ENCODE measurements around the gene STXBP5L. TPM values are rescaled to one million over a fixed set of nuclear protein-coding genes. Genes with fewer than 3 reads are reported as not detected.

The STXBP5L gene
- total and polyA plus RNA-seq, 2 of the 4 experiments (the other 2 are of a cell fraction) = not detected

DNA sequence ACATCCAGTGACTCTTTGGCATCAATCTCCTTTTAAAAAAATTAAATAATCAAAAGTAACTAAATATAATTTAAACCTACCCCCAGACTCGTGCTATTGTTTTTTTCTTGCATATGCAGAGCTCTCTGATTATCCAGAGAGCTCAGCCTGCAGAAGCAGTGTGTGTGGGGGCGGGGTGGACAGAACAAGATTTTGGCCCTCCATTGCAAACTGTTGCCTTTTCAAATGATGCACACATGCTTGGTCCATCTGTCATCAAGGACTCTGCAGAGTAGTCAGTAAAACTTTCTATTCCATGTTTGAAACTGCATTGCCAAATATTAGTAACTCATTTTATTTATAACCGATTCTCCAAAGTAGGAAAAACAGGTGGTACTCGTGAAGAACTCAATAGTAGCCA is 28.6 kb upstream of the STXBP5L start:
- Histone ChIP-seq H2BK15ac (ENCODE audit: low read depth, low read length) (no peak overlapping the region), H3K4ac (ENCODE audit: low read depth, low read length) (no peak overlapping the region), H3K56ac (ENCODE audit: extremely low read depth, insufficient read depth, low read length) (no peak overlapping the region), H3K18ac (ENCODE audit: low read depth, low read length) (no peak overlapping the region), H3K4me3 (ENCODE audit: insufficient read depth, low read depth, low read length) (no peak overlapping the region), H4K20me1 (ENCODE audit: insufficient read depth, low read length) (no peaks in the 10 kb centered on the region), H3K27me3 (ENCODE audit: control insufficient read depth, insufficient read depth, low read length) (no peaks in the 10 kb centered on the region), H3K9me1 (ENCODE audit: insufficient read depth, low read length) (no peaks in the 10 kb centered on the region), H3K79me1 (ENCODE audit: low read depth in 1 of 2, low read length in 2 of 2) (no peaks in the 10 kb centered on the region), H3K4me1 (ENCODE audit: control insufficient read depth, insufficient read depth, low read length) (no peaks in the 10 kb centered on the region), H2AK9ac (replicated peaks; ENCODE audit: low read depth, low read length, poor library complexity) (no peak overlapping the region), H2BK20ac (ENCODE audit: low read depth, low read length) (no peak overlapping the region), H4K91ac (ENCODE audit: insufficient read depth, low read depth, low read length) (no peak overlapping the region), H2BK5ac (ENCODE audit: low read depth, low read length, poor library complexity, severe bottlenecking) (no peak overlapping the region), H3K23ac (ENCODE audit: low read depth, low read length) (no peak overlapping the region), H3K4me2 (ENCODE audit: low read depth, low read length) (no peak overlapping the region), H3K36me3 (ENCODE audit: control insufficient read depth, insufficient read depth, low read length) (no peaks in the 10 kb centered on the region), H3K14ac (replicated peaks; ENCODE audit: low read depth, low read length) (no peak overlapping the region), H2AK5ac (ENCODE audit: low read depth, low read length) (no peak overlapping the region), H2BK120ac (ENCODE audit: low read depth, low read length) (no peak overlapping the region), H3K27ac (ENCODE audit: insufficient read depth, low read length) (no peak overlapping the region), H4K8ac (ENCODE audit: low read depth in 2 of 2, low read length in 2 of 2) (no peak overlapping the region), H4K5ac (ENCODE audit: low read depth, low read length) (no peak overlapping the region), H3K9ac (ENCODE audit: low read depth, low read length) (no peak overlapping the region), H2AFZ (replicated peaks; ENCODE audit: low read length, poor library complexity) (no peak overlapping the region), H3K9me3 (ENCODE audit: control insufficient read depth, insufficient read depth, low read length) (no peaks in the 10 kb centered on the region)
- POLR2A ChIA-PET (ENCODE audit: unreplicated experiment) = no interaction called here
- in situ Hi-C loops (cut with MboI; ENCODE audit: low sequenced_read_pairs) = no loop called here
- TF ChIP-seq, protein P1, sequence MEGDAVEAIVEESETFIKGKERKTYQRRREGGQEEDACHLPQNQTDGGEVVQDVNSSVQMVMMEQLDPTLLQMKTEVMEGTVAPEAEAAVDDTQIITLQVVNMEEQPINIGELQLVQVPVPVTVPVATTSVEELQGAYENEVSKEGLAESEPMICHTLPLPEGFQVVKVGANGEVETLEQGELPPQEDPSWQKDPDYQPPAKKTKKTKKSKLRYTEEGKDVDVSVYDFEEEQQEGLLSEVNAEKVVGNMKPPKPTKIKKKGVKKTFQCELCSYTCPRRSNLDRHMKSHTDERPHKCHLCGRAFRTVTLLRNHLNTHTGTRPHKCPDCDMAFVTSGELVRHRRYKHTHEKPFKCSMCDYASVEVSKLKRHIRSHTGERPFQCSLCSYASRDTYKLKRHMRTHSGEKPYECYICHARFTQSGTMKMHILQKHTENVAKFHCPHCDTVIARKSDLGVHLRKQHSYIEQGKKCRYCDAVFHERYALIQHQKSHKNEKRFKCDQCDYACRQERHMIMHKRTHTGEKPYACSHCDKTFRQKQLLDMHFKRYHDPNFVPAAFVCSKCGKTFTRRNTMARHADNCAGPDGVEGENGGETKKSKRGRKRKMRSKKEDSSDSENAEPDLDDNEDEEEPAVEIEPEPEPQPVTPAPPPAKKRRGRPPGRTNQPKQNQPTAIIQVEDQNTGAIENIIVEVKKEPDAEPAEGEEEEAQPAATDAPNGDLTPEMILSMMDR (conservative IDR thresholded peaks at IDR 0.05; ENCODE audit: low read depth, low read length) = no peak
- TF ChIP-seq BHLHE40 (IDR thresholded peaks at IDR 0.05; ENCODE audit: low read depth, low read length) (no peak), MXI1 (IDR thresholded peaks at IDR 0.05; ENCODE audit: borderline replicate concordance, low read depth, low read length) (no peak), RCOR1 (IDR thresholded peaks at IDR 0.05; ENCODE audit: insufficient replicate concordance, low read length) (no peak), ELK1 (IDR thresholded peaks at IDR 0.05; ENCODE audit: borderline replicate concordance, low read depth, low read length) (no peak), RAD21 (IDR thresholded peaks at IDR 0.05; ENCODE audit: low read length) (no peak), NFE2L2 (IDR thresholded peaks at IDR 0.05; ENCODE audit: low read depth, low read length) (no peak), RFX5 (IDR thresholded peaks at IDR 0.05; ENCODE audit: low read depth, low read length) (no peak), POLR2A (IDR thresholded peaks at IDR 0.05; ENCODE audit: low read depth, low read length) (no peak), MAZ (IDR thresholded peaks at IDR 0.05; ENCODE audit: borderline replicate concordance, low read depth, low read length) (no peak), FOS (IDR thresholded peaks at IDR 0.05; ENCODE audit: low read depth, low read length) (no peak), MAFK (IDR thresholded peaks at IDR 0.05; ENCODE audit: low read depth, low read length) (no peak), CEBPB (IDR thresholded peaks at IDR 0.05; ENCODE audit: low read depth, low read length) (no peak), SMC3 (IDR thresholded peaks at IDR 0.05; ENCODE audit: low read depth, low read length) (no peak), CHD1 (IDR thresholded peaks at IDR 0.05; ENCODE audit: low read depth, low read length) (no peak)
- TF ChIP-seq, protein P2, sequence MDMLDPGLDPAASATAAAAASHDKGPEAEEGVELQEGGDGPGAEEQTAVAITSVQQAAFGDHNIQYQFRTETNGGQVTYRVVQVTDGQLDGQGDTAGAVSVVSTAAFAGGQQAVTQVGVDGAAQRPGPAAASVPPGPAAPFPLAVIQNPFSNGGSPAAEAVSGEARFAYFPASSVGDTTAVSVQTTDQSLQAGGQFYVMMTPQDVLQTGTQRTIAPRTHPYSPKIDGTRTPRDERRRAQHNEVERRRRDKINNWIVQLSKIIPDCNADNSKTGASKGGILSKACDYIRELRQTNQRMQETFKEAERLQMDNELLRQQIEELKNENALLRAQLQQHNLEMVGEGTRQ (IDR thresholded peaks at IDR 0.05; ENCODE audit: low read depth, low read length) = no peak
- CTCF ChIA-PET = no interaction called here
- no peak for ATAC-seq (ENCODE audit: low read depth)
- WGBS, 2 experiments (ENCODE audit: extremely low coverage in 2 of 2, insufficient read length in 1 of 2) = no CpG with 5 or more reads among the region's 4 CpGs
- intact Hi-C loops (cut with micrococcal nuclease) = no loop called here
- dilution Hi-C loops (cut with HindIII; ENCODE audit: low sequenced_read_pairs, unreplicated experiment) = no loop called here
- BruUV-seq (replicated peaks) = no TSS peak
- DNase-seq = no peak
